Ovary (tissue), 3 donors: ENCODE data around the gene DISP2.
A peak's percentile ranks its signal among the peaks of the same experiment; 100 is the strongest.

Source experiments
- CTCF ChIP-seq, 3 donors: fragments of 450-650 bp in 2 of 3; fragments of 200-600 bp in 1 of 3; IDR thresholded peaks; one replicate each; pipeline versions ENCODE4 v1.5.1 to v1.8.0; 2016 to 2022; ENCODE audit warnings: antibody characterized with exemption in 3 of 3, mild to moderate bottlenecking in 1 of 3
- POLR2A ChIP-seq: fragments of 450-650 bp; IDR thresholded peaks from one replicate; pipeline ENCODE4 v1.6.1; 2017; ENCODE audit warnings: antibody characterized with exemption, mild to moderate bottlenecking, moderate library complexity
- donor health status: DM: no; HTN: no; CAD: no.

- TF ChIP-seq POLR2A, result no peak
- peak in 1 of 3 donors; percentile 13 for TF ChIP-seq CTCF (IDR thresholded peaks at IDR 0.05)
Measured at GRCh38 chr15:40310001-40310959, 47.7 kb upstream of the DISP2 start.
